Osteocyte (in vitro differentiated cells): ENCODE results near the gene ASMT. TPM values are rescaled to one million over a fixed set of nuclear protein-coding genes. Genes with fewer than 3 reads are reported as not detected.

Source experiments
- DNase-seq: peaks from one replicate; pipeline ENCODE4 v3.0.0; 2021; ENCODE audit warnings: mixed read lengths; ENCODE audit not compliant: unreplicated experiment; ENCODE audit errors: extremely low spot score
- H3K27ac Mint-ChIP-seq: one replicate; pipeline ENCODE4 v1.8.0; 2021; ENCODE audit warnings: mild to moderate bottlenecking, mixed read lengths; ENCODE audit not compliant: unreplicated experiment
- H3K27me3 Mint-ChIP-seq: one replicate; pipeline ENCODE4 v1.8.0; 2021; ENCODE audit warnings: mixed read lengths; ENCODE audit not compliant: unreplicated experiment
- H3K36me3 Mint-ChIP-seq: one replicate; pipeline ENCODE4 v1.8.0; 2021; ENCODE audit warnings: mixed read lengths; ENCODE audit not compliant: unreplicated experiment
- H3K4me1 Mint-ChIP-seq: one replicate; pipeline ENCODE4 v1.8.0; 2021; ENCODE audit warnings: mixed read lengths; ENCODE audit not compliant: unreplicated experiment
- H3K4me3 Mint-ChIP-seq: one replicate; pipeline ENCODE4 v1.8.0; 2021; ENCODE audit warnings: mild to moderate bottlenecking, moderate library complexity, mixed read lengths; ENCODE audit not compliant: unreplicated experiment
- H3K9me3 Mint-ChIP-seq: one replicate; pipeline ENCODE4 v1.8.0; 2021; ENCODE audit warnings: mixed read lengths; ENCODE audit not compliant: unreplicated experiment
- CTCF ChIP-seq: fragments of 200-600 bp; sonication (generic); IDR thresholded peaks from 2 replicates; pipeline ENCODE4 v1.5.0; 2021; ENCODE audit warnings: antibody characterized with exemption, mild to moderate bottlenecking, moderate library complexity
- total RNA-seq: library from RNA; stranded (reverse); gene quantifications from 2 replicates; pipeline ENCODE4 v1.2.1, GENCODE V29; 2021

Gene ASMT
- total RNA-seq, 1 donor from 2014 or later: not detected

- TF ChIP-seq CTCF: no peak
- H3K27me3 Mint-ChIP-seq: no peaks in the 10 kb centered on the region
- peaks cover 10% of the 10 kb centered on the region for H3K4me1 Mint-ChIP-seq
- no peaks in the 10 kb centered on the region for H3K9me3 Mint-ChIP-seq
- DNase-seq: peak; percentile 83
- peak overlapping the region; percentile 90 for H3K27ac Mint-ChIP-seq
- peaks cover 24% of the 10 kb centered on the region for H3K36me3 Mint-ChIP-seq
- H3K4me3 Mint-ChIP-seq: peak overlapping the region; percentile 90
Measured at GRCh38 chrX:1593286-1594271, 21.3 kb upstream of the ASMT start.

GRCh38 chrX:1595711-1596060 is 19.2 kb upstream of the ASMT start:
- no peak for TF ChIP-seq CTCF

GRCh38 chrX:1596676-1597344 is 18.0 kb upstream of the ASMT start:
- H3K36me3 Mint-ChIP-seq: peaks cover 40% of the 10 kb centered on the region
- H3K4me3 Mint-ChIP-seq: no peak overlapping the region
- no peaks in the 10 kb centered on the region for H3K27me3 Mint-ChIP-seq
- H3K27ac Mint-ChIP-seq: no peak overlapping the region
- H3K4me1 Mint-ChIP-seq: peaks cover 10% of the 10 kb centered on the region
- TF ChIP-seq CTCF: no peak
- H3K9me3 Mint-ChIP-seq: no peaks in the 10 kb centered on the region
- peak; percentile 81 for DNase-seq

More at GRCh38 chrX:1595711-1596060, 19.2 kb upstream of the ASMT start:
- H3K27ac Mint-ChIP-seq: no peak overlapping the region
- H3K9me3 Mint-ChIP-seq: no peaks in the 10 kb centered on the region
- H3K4me1 Mint-ChIP-seq: peaks cover 10% of the 10 kb centered on the region
- H3K27me3 Mint-ChIP-seq: no peaks in the 10 kb centered on the region
- H3K36me3 Mint-ChIP-seq: peaks cover 34% of the 10 kb centered on the region
- no peak for DNase-seq
- no peak overlapping the region for H3K4me3 Mint-ChIP-seq

- peaks cover 47% of the 10 kb centered on the region for H3K36me3 Mint-ChIP-seq
- no peaks in the 10 kb centered on the region for H3K9me3 Mint-ChIP-seq
- no peak overlapping the region for H3K27ac Mint-ChIP-seq
- no peak overlapping the region for H3K4me3 Mint-ChIP-seq
- no peaks in the 10 kb centered on the region for H3K27me3 Mint-ChIP-seq
- peaks cover 10% of the 10 kb centered on the region for H3K4me1 Mint-ChIP-seq
- no peak for TF ChIP-seq CTCF
- DNase-seq: no peak
Measured at GRCh38 chrX:1597345-1598020, 17.4 kb upstream of the ASMT start.
